NCI-H1092 (cell line): ENCODE results near the gene HES5.

ENCODE experiments used
- DNase-seq: peaks from one replicate; lab custom pipeline; 2025; lab: John Stamatoyannopoulos, UW

Gene HES5

GRCh38 chr1:2546515-2547209 lies 16.6 kb upstream of the HES5 start:
- no peak for DNase-seq

GRCh38 chr1:2545754-2546514 lies 15.9 kb upstream of the HES5 start:
- DNase-seq, result no peak

- DNase-seq, result no peak
These were observed 15.0 kb upstream of the HES5 start for GRCh38 chr1:2544875-2545640.

GRCh38 chr1:2544093-2544874 lies 14.2 kb upstream of the HES5 start:
- no peak for DNase-seq

- DNase-seq, result no peak
These were observed 13.6 kb upstream of the HES5 start for GRCh38 chr1:2543543-2544092.

GRCh38 chr1:2542246-2542915 lies 12.3 kb upstream of the HES5 start:
- DNase-seq, result no peak

GRCh38 chr1:2541619-2542245 lies 11.7 kb upstream of the HES5 start:
- no peak for DNase-seq

GRCh38 chr1:2540816-2541492 lies 10.9 kb upstream of the HES5 start:
- DNase-seq, result no peak

- DNase-seq, result no peak
These were observed 9.3 kb upstream of the HES5 start for GRCh38 chr1:2539312-2539907.

GRCh38 chr1:2538872-2539271 lies 8.8 kb upstream of the HES5 start:
- DNase-seq, result no peak

GRCh38 chr1:2538376-2538775 lies 8.3 kb upstream of the HES5 start:
- no peak for DNase-seq

GRCh38 chr1:2537784-2538115 lies 7.7 kb upstream of the HES5 start:
- DNase-seq, result no peak

- DNase-seq, result no peak
These were observed 5.9 kb upstream of the HES5 start for GRCh38 chr1:2535981-2536380.

- DNase-seq, result no peak
These were observed 5.4 kb upstream of the HES5 start for GRCh38 chr1:2535455-2535854.

- no peak for DNase-seq
These were observed 4.8 kb upstream of the HES5 start for GRCh38 chr1:2534687-2535441.

GRCh38 chr1:2534315-2534686 lies 4.2 kb upstream of the HES5 start:
- no peak for DNase-seq

GRCh38 chr1:2533365-2533764 lies 3.3 kb upstream of the HES5 start:
- DNase-seq, result no peak

GRCh38 chr1:2532485-2533160 lies 2.6 kb upstream of the HES5 start:
- no peak for DNase-seq
